GM21367 (cell line): ENCODE measurements around the gene SMC3.

ENCODE experiments used
- ATAC-seq: cut with Tn5 transposase; IDR thresholded peaks from one replicate; pipeline ENCODE4 v1.9.1; 2021; ENCODE audit not compliant: unreplicated experiment

SMC3 gene

GRCh38 chr10:110643653-110644597 lies 76.4 kb downstream of the SMC3 start, which contains the start of gene RBM20:
RBM20 (plus strand) TSS chr10:110644336; CDS start chr10:110644455, 119 bp downstream.
- no peak for ATAC-seq

GRCh38 chr10:110644598-110645462 lies 77.3 kb downstream of the SMC3 start:
- no peak for ATAC-seq

GRCh38 chr10:110646417-110647135 lies 79.1 kb downstream of the SMC3 start:
- no peak for ATAC-seq

- no peak for ATAC-seq
These were observed 79.6 kb downstream of the SMC3 start for GRCh38 chr10:110647136-110647430.

- ATAC-seq, result no peak
These were observed 81.3 kb downstream of the SMC3 start for GRCh38 chr10:110648692-110649346.

- ATAC-seq, result no peak
These were observed 82.1 kb downstream of the SMC3 start for GRCh38 chr10:110649347-110650264.

GRCh38 chr10:110650265-110650668 lies 82.8 kb downstream of the SMC3 start:
- ATAC-seq, result no peak

GRCh38 chr10:110651044-110651958 lies 83.8 kb downstream of the SMC3 start:
- peak; percentile 89 for ATAC-seq

- no peak for ATAC-seq
These were observed 85.1 kb downstream of the SMC3 start for GRCh38 chr10:110652475-110653118.
